ENCODE data around the gene SIL1.

- TF ChIP-seq ZBTB7A (IDR thresholded peaks at IDR 0.05; ENCODE audit: low read depth) (no peak), TAF1 (IDR thresholded peaks at IDR 0.05; ENCODE audit: low read depth) (no peak), RAD21 (IDR thresholded peaks at IDR 0.05; ENCODE audit: low read depth) (no peak), CEBPB (IDR thresholded peaks at IDR 0.05) (no peak)
Measured at GRCh38 chr5:139186261-139186660, 11.9 kb downstream of the SIL1 start.
